Tibial nerve (tissue), 4 donors: ENCODE results near the gene CDC42EP3. TPM values are rescaled to one million over a fixed set of nuclear protein-coding genes. Genes with fewer than 3 reads are reported as not detected.
A peak's percentile ranks its signal among the peaks of the same experiment; 100 is the strongest.

Experiments
- DNase-seq, 2 donors: peaks; one replicate each; pipeline ENCODE4 v3.0.0-alpha.2; 2019; ENCODE audit warnings: low spot score in 2 of 2
- H3K27ac ChIP-seq, 4 donors: fragments of 200-600 bp; sonication (generic) in 3 of 4; one replicate each; pipeline ENCODE4 v1.5.1; 2017 to 2019; ENCODE audit warnings: mild to moderate bottlenecking in 1 of 4
- H3K27me3 ChIP-seq, 2 donors: fragments of 200-600 bp; sonication (generic) in 1 of 2; one replicate each; pipeline versions ENCODE4 v1.5.1 to v1.6.0; 2017 to 2019
- H3K36me3 ChIP-seq, 3 donors: fragments of 200-600 bp; sonication (generic); one replicate each; pipeline ENCODE4 v1.5.1; 2018 to 2019
- H3K4me1 ChIP-seq, 4 donors: fragments of 200-600 bp; sonication (generic) in 3 of 4; one replicate each; pipeline ENCODE4 v1.5.1; 2017 to 2019
- H3K4me3 ChIP-seq, 4 donors: fragments of 200-600 bp; sonication (generic) in 3 of 4; one replicate each; pipeline ENCODE4 v1.5.1; 2017 to 2019; ENCODE audit warnings: mild to moderate bottlenecking in 1 of 4, moderate library complexity in 1 of 4
- H3K9me3 ChIP-seq, 4 donors: fragments of 200-600 bp; sonication (generic) in 3 of 4; one replicate each; pipeline ENCODE4 v1.5.1; 2017 to 2019
- EP300 ChIP-seq, 2 donors: sonication (generic); formaldehyde crosslinking; IDR thresholded peaks; one replicate each; pipeline ENCODE4 v1.6.1; 2017; ENCODE audit warnings: antibody characterized with exemption in 2 of 2, mild to moderate bottlenecking in 1 of 2
- POLR2A ChIP-seq, 2 donors: fragments of 450-650 bp; IDR thresholded peaks; one replicate each; pipeline ENCODE4 v1.6.1; 2017; ENCODE audit warnings: antibody characterized with exemption in 2 of 2, mild to moderate bottlenecking in 2 of 2, moderate library complexity in 2 of 2
- WGBS, 2 donors: methylation state at CpG; one replicate each; pipeline ENCODE4 v1.1.5; 2018; 5-methylcytosine and 5-hydroxymethylcytosine counted together
- total RNA-seq, 4 donors: library from RNA; depleted of rRNA; stranded (reverse); fragments of >200 nt; gene quantifications; one replicate each; pipeline ENCODE4 v1.1.0, GENCODE V29; 2016
- TF ChIP-seq, protein P1 (sequence below), 5 experiments: fragments of 200-600 bp in 3 of 5; fragments of 450-650 bp in 2 of 5; sonication (generic) in 3 of 5; IDR thresholded peaks; one replicate each; pipeline ENCODE4 v1.5.1; 2016 to 2019; ENCODE audit warnings: antibody characterized with exemption in 5 of 5, mild to moderate bottlenecking in 3 of 5, moderate library complexity in 2 of 5

Gene CDC42EP3
- total RNA-seq, 4 donors from 2014 or later = 31.8 to 58.6 (median 40.2) TPM

DNA sequence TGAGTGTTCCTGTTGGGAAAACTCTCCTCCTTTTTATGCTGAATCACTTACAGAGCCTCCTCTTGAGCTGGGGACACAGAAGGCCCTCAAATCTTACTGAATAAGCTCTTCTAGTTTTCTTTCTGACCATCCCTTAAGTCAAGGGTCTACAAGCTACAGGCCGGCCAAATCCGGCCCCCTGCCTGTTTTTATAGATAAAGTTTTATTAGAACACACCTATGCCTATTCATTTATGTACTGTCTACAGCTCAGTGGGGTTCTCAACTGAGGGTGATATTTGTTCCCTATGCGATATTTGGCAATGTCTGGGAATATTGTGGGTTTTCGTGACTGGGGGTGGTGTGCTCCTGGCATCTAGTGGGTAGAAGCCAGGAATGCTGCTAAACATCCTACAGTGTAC lies 14.0 kb downstream of the CDC42EP3 start:
- no peaks in the 10 kb centered on the region for H3K36me3 ChIP-seq
- no peak overlapping the region for H3K4me3 ChIP-seq
- peak overlapping the region in 2 of 4 donors; percentile 53 to 72 for H3K27ac ChIP-seq
- TF ChIP-seq, protein P1, sequence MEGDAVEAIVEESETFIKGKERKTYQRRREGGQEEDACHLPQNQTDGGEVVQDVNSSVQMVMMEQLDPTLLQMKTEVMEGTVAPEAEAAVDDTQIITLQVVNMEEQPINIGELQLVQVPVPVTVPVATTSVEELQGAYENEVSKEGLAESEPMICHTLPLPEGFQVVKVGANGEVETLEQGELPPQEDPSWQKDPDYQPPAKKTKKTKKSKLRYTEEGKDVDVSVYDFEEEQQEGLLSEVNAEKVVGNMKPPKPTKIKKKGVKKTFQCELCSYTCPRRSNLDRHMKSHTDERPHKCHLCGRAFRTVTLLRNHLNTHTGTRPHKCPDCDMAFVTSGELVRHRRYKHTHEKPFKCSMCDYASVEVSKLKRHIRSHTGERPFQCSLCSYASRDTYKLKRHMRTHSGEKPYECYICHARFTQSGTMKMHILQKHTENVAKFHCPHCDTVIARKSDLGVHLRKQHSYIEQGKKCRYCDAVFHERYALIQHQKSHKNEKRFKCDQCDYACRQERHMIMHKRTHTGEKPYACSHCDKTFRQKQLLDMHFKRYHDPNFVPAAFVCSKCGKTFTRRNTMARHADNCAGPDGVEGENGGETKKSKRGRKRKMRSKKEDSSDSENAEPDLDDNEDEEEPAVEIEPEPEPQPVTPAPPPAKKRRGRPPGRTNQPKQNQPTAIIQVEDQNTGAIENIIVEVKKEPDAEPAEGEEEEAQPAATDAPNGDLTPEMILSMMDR (IDR thresholded peaks at IDR 0.05) = no peak
- TF ChIP-seq POLR2A (IDR thresholded peaks at IDR 0.05) = no peak
- no peak for TF ChIP-seq EP300 (IDR thresholded peaks at IDR 0.05)
- 85 to 93% methylated on average over 4 of the region's 4 CpGs for WGBS, 2 donors
- H3K4me1 ChIP-seq = peaks cover 0 to 67% (median 44%) of the 10 kb centered on the region in 4 donors
- no peaks in the 10 kb centered on the region for H3K27me3 ChIP-seq
- no peaks in the 10 kb centered on the region for H3K9me3 ChIP-seq
- no peak for DNase-seq

DNA sequence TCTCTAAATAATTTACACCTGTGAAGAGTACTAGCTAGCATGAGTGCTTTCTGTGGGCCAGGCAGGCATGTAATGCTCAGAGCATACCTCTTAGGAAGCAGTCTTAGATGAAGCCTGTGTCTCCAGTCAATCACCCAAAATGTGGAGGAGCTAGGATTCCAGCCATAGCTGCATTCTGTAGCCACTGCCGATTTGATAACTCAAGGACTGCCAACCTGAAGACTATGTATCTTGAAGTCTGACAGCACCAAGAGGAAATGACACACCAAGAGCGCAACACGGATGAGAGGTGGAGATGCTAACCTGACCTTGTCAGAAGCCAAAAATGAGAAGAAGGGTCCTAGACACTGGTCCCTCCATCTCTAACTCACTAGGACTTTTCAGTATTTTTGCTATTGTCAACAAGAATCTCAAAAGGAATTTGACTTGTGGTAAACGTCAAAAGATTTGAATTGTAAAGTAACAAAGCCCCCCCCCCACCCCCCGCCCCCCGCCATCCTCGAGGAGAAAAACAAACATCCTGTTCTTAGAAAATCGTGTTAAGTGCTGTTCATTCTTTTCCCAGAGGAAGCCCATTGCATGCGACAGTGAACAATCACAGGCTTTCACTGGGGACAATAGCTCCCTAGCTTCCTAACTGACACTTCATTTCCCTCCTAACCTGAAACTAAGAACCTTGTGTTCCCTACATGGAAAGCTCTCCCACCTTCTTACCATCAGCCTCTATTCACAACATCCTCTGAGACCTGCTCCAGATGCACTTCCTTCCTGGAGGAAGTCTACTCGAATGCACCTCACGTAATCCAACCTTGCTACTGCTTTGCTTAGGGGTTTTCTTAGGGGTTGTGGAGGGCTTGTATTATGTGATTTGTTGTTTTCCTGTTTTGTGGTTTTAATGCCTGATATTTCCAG lies 14.7 kb downstream of the CDC42EP3 start:
- Histone ChIP-seq H3K36me3 (no peaks in the 10 kb centered on the region), H3K4me3 (no peak overlapping the region), H3K27ac (peak overlapping the region in 3 of 4 donors; percentile 31 to 74 (median 53)), H3K9me3 (no peaks in the 10 kb centered on the region), H3K4me1 (peaks cover 0 to 72% (median 44%) of the 10 kb centered on the region in 4 donors), H3K27me3 (no peaks in the 10 kb centered on the region)
- DNase-seq = no peak
- 41 to 47% methylated on average over 11 of the region's 11 CpGs for WGBS, 2 donors
- no peak for TF ChIP-seq POLR2A (IDR thresholded peaks at IDR 0.05)
- peak; percentile 12 to 80 for TF ChIP-seq EP300 (IDR thresholded peaks at IDR 0.05)

DNA sequence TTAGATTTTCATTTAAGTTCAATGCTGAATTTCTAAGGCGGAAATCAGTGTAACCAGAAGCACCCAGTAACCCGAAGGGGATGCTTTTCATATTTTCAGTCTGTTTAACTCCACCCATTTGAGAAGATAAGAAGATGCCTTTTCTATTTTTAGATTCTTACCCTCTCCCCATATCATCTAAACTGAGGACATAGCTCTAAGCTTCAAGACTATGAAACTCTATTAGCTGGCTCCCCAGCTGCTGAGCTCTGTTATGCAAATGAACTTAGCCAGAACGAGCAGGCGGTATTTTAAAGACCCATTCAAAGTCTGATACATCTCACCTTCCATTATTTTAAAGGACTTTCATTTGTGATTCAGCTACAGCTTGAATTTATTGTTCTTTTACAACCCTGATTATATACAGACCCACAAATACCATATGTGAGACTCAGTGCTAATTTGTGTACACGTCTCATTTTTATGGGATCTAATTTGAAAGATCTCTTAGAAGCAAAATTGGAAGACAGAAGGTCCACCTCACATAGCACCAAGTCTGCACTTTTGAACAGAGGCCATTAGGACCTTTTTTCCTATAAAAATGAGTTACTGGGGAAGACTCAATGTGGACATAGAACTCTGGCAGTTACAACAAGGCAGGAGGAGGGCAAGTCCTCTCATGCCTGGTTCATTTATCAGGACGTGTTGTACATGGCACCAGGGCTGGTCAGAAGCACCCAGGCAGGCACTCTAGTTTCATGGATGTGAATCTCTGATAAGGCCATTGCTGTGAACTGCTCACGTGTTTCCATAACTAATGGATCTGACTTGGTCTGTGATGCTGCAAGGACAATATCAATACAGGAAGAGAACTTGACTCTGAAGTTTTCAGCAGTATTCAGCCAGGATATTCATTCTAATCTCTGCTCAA lies 16.3 kb downstream of the CDC42EP3 start:
- H3K4me1 ChIP-seq = peaks cover 0 to 82% (median 46%) of the 10 kb centered on the region in 4 donors
- H3K4me3 ChIP-seq = no peak overlapping the region
- no peaks in the 10 kb centered on the region for H3K9me3 ChIP-seq
- DNase-seq = no peak
- H3K27me3 ChIP-seq = no peaks in the 10 kb centered on the region
- 65 to 69% methylated on average over 7 of the region's 7 CpGs for WGBS, 2 donors
- peak overlapping the region in 3 of 4 donors; percentile 9 to 74 (median 43) for H3K27ac ChIP-seq
- no peaks in the 10 kb centered on the region for H3K36me3 ChIP-seq
- TF ChIP-seq, protein P1 (IDR thresholded peaks at IDR 0.05) = no peak
- no peak for TF ChIP-seq EP300 (IDR thresholded peaks at IDR 0.05)
- TF ChIP-seq POLR2A (IDR thresholded peaks at IDR 0.05) = no peak

DNA sequence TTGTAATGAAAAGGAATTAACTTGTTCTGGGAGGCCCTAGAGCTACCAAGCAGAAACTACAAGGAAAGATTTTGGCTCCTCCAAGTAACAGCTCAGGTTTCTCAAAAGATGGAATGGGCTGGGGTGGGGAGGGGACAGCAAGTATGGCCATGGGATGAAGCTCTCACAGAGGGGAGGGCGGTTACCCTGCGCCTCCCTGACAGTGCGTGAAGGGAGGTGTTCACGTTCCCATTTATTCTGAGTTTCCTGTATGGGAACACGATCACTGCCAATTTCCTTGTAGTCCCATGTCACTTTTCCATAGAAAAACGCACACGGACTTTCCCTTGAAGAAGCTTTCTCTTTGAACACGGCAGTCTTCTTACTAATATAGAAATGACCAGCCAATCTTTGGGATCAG lies 17.0 kb downstream of the CDC42EP3 start:
- TF ChIP-seq, protein P1 (IDR thresholded peaks at IDR 0.05) = no peak
- TF ChIP-seq EP300 (IDR thresholded peaks at IDR 0.05) (no peak), POLR2A (IDR thresholded peaks at IDR 0.05) (no peak)
- Histone ChIP-seq H3K4me1 (peaks cover 0 to 83% (median 44%) of the 10 kb centered on the region in 4 donors), H3K27me3 (no peaks in the 10 kb centered on the region), H3K4me3 (no peak overlapping the region), H3K9me3 (no peaks in the 10 kb centered on the region), H3K27ac (peak overlapping the region in 3 of 4 donors; percentile 9 to 74 (median 43)), H3K36me3 (peaks cover 0 to 1% (median 0%) of the 10 kb centered on the region in 3 donors)
- 71 to 80% methylated on average over 8 of the region's 8 CpGs for WGBS, 2 donors
- DNase-seq = no peak

DNA sequence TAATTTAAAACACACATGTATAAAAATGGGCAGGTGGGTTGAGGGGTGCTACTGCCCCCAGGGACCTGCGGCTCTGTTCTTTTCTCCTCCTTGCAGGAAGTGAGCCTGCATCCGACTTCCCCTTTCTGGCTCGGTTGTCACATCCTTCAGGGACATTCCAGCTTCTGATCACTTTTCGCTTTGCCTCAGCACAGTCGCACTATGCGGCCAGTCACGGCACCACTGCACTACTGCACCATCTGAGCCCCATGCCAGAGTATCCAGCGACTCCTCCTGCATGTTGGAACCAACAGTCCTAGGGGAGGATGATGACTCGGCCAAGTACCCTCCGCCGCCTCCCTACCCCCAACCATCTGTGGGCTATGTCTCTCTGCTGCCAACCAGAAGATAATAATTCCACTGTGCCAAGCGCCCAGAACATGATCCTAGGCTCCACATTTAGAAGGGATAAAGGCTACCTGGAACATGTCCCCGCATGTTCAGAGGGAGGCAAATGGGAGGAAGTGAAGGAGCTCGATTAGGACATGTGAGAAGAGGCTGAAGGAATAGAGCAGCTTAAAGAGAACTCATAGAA lies 17.6 kb downstream of the CDC42EP3 start:
- TF ChIP-seq EP300 (IDR thresholded peaks at IDR 0.05) (no peak), POLR2A (IDR thresholded peaks at IDR 0.05) (no peak)
- TF ChIP-seq, protein P1 (IDR thresholded peaks at IDR 0.05) = no peak
- Histone ChIP-seq H3K4me3 (no peak overlapping the region), H3K4me1 (peaks cover 0 to 83% (median 44%) of the 10 kb centered on the region in 4 donors), H3K9me3 (no peaks in the 10 kb centered on the region), H3K36me3 (peaks cover 0 to 3% (median 0%) of the 10 kb centered on the region in 3 donors), H3K27me3 (no peaks in the 10 kb centered on the region), H3K27ac (peak overlapping the region in 3 of 4 donors; percentile 9 to 74 (median 43))
- peak in 1 of 2 donors; percentile 24 for DNase-seq
- WGBS, 2 donors = 66 to 67% methylated on average over 14 of the region's 14 CpGs
